ENCODE measurements around the gene KCNQ1.

KCNQ1 gene

GRCh38 chr11:2860636-2861035 lies 415.8 kb downstream of the KCNQ1 start:
- peak; percentile 40 for DNase-seq

GRCh38 chr11:2862395-2863275 lies 417.8 kb downstream of the KCNQ1 start:
- DNase-seq, result no peak

- DNase-seq, result peak; percentile 17
These were observed 418.4 kb downstream of the KCNQ1 start for GRCh38 chr11:2863276-2863618.

GRCh38 chr11:2864901-2865300 lies 420.1 kb downstream of the KCNQ1 start:
- no peak for DNase-seq

DNA sequence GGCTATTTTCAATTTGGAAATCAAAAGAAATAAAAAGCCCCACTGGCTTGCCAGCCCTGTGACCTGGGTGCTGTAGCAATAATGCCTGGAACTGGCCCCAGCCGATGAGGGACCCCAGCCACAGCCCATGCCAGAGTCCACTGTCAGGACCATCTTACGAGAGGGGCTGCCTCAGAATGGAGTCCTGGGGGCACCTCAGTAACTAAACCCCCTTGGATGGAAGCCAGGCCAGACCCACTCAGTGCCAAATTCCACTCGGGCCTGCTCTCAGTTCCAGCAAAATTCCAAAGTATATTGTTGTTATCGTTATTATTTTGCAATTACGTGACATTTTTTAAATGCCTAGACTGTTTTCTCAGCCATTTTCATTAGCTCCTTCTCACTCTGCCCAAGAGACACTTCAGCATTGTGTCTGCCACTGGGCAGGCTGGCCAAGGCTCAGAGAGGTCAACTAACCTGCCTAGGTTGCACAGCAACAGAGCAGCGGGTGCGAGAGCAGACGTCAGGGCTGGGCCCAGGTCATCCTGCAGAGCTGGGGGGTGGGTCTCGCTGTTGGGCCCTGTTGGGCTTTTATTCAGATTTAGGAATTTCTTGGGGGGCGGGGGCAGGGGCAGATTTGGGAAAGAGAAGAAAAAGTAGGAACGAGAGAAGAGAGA lies 421.2 kb downstream of the KCNQ1 start:
- no peak for DNase-seq

DNA sequence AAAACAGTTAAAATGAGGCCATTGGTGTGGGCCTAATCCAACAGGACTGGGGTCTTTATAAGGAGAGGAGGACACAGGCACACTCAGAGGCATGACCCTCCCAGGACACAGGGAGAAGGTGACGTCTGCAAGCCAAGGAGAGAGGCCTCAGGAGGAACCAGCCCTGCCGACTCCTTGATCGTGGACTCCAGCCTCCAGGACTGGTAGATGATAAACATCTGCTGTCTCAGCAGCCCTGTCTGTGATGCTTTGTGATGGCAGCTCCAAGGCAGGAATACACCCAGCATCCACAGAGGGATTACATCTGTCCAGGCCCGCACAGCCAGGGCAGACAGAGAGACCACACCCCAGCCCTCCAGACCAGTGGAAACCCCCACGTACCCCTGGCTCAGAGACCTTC lies 422.3 kb downstream of the KCNQ1 start:
- DNase-seq, result no peak

GRCh38 chr11:2867722-2868505 lies 423.1 kb downstream of the KCNQ1 start:
- no peak for DNase-seq

GRCh38 chr11:2868506-2869133 lies 423.8 kb downstream of the KCNQ1 start:
- DNase-seq, result no peak

DNA sequence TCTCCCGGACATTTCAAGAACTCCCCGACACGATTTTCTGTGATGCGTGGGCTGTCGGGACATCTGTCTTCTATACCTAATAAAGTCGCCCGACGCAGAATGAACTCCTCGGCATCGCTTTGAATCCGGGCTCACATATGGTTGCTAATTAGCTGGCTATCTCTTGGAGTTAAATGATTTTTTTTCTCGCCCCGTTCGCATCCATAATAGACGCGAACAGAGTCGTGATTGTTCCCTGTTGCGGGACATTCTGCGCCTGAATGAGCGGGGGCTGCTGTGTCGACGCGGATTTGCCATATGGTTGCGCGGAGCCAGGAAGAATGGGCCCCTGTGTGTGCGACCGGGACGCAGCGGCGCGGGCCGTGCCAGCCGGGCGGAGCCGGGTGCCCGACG lies 424.3 kb downstream of the KCNQ1 start:
- no peak for DNase-seq

- no peak for DNase-seq
These were observed 425.0 kb downstream of the KCNQ1 start for GRCh38 chr11:2869561-2870427.

GRCh38 chr11:2870460-2870859 lies 425.7 kb downstream of the KCNQ1 start:
- DNase-seq, result no peak

- no peak for DNase-seq
These were observed 426.3 kb downstream of the KCNQ1 start for GRCh38 chr11:2870969-2871680.

- DNase-seq, result no peak
These were observed 430.2 kb downstream of the KCNQ1 start for GRCh38 chr11:2874963-2875362.

DNA sequence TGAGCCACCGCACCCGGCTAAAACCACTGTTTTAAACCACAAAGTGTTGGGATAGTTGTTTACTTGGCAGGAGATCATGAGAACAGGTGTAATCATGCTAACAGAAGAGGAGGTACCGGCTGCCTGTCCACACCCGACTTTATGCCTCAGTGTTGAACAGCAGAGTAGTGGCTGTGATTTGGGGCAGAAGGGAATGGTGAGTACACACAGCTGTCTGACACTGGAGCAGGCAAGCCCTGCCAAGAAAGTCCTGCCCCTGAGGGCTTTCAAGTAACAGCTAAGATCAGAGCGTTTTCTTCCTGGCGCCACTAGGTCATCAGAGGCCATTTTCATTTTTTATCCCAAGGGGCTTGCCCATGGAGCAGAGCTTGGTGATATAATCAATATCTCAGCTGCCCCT lies 432.7 kb downstream of the KCNQ1 start:
- DNase-seq, result no peak

- no peak for DNase-seq
These were observed 434.0 kb downstream of the KCNQ1 start for GRCh38 chr11:2878782-2879181.

DNA sequence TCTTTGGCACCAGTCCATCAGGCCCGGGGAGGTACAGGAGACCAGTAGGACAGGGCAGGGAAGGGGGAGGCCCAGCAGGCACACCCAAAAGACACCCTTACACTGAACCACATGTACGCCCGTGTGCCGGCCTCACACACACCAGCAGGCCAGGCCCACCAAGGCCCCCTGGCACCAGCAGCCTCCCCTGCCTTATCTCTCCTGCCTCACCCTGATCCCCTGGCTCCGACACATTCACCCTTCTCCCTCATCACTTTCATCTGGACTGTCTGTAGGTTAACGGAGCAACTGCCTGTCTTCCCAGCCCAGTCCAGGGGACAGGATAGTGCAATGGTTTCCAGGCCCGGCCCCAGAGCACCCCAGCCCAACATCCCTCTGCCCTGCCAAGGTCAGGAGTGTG lies 435.8 kb downstream of the KCNQ1 start:
- no peak for DNase-seq

DNA sequence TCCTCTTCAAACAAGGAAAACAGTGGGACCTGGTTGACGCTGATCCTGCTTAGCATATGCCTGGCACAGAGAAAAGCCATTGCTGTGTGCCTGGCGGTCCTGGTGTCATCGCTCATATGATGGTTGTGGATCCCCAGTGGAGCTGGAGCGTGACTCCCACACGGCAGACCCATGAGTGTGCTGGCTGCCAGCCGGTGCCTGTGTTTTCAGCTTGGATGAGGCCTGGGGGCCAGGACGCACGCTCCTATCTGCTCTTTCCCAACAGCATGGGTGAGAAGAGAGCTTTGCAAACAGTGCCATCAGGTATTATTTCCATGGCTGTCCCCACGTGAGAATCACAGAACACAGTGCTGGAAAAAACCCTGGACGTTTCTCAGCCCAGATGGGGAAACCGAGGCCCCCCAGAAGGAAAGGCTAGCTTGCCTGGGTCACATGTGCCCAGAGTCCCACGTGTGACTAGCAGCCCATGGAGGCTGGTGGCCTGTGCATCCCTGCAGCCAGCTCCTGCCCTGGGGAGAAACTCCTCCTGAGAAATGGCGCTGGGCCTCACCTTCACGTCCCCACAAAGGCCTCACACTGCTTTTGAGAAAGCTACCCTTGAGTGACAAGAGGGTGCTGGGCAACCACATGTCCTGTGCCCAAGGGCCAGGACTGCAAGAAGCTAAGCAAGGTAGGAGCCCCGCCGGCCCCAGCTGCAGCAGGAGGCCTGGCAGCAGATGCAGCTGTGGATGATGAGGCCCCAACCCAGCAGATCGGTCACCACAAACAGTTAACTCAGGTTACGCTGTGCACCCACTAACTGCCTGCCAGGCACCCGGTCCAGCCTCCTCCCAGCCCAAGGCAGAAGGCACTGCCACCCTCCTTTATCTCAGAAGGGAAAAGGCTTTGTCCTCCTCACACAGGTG lies 436.5 kb downstream of the KCNQ1 start:
- DNase-seq, result no peak

GRCh38 chr11:2881981-2882375 lies 437.2 kb downstream of the KCNQ1 start:
- no peak for DNase-seq

- no peak for DNase-seq
These were observed 437.7 kb downstream of the KCNQ1 start for GRCh38 chr11:2882396-2883110.

GRCh38 chr11:2883640-2883978 lies 438.8 kb downstream of the KCNQ1 start:
- DNase-seq, result no peak

Data from stimulated activated CD4-positive, alpha-beta T cell treated with anti-CD3 and anti-CD28 coated beads, Interleukin-15, amount 100 ng/mL, for 24 hours (primary cell).